Stimulated activated CD8-positive, alpha-beta memory T cell treated with anti-CD3 and anti-CD28 coated beads, Interleukin-2, amount 100 ng/mL, for 48 hours (primary cell): ENCODE data around the gene ZBTB1.

Source experiments
- DNase-seq, 2 donors: peaks; one replicate each; pipeline ENCODE4 v3.0.0-alpha.2; 2020; ENCODE audit warnings: low read depth in 2 of 2

Gene ZBTB1

GRCh38 chr14:64504310-64504896 lies at the start of gene ZBTB1:
TSS of gene ZBTB1 (plus strand) at chr14:64504770. CDS start at chr14:64521505, 16,735 bp downstream.
- peak; percentile 83 to 86 for DNase-seq

- no peak for DNase-seq
Observed at GRCh38 chr14:64459405-64460136, 45.0 kb upstream of the ZBTB1 start.

GRCh38 chr14:64461221-64461620 lies 43.3 kb upstream of the ZBTB1 start:
- no peak for DNase-seq

GRCh38 chr14:64463195-64463594 lies 41.4 kb upstream of the ZBTB1 start:
- no peak for DNase-seq

GRCh38 chr14:64463873-64464272 lies 40.7 kb upstream of the ZBTB1 start:
- no peak for DNase-seq

GRCh38 chr14:64464651-64465050 lies 39.9 kb upstream of the ZBTB1 start:
- no peak for DNase-seq

- DNase-seq = peak; percentile 43 to 48
Observed at GRCh38 chr14:64465191-64465822, 39.3 kb upstream of the ZBTB1 start, which contains the start of gene AKAP5. TSS of gene AKAP5 (plus strand) at chr14:64465499. CDS start at chr14:64468395, 2,896 bp downstream.

GRCh38 chr14:64465831-64466554 lies 38.6 kb upstream of the ZBTB1 start:
- DNase-seq = no peak

GRCh38 chr14:64467101-64467500 lies 37.5 kb upstream of the ZBTB1 start:
- no peak for DNase-seq

- no peak for DNase-seq
Observed at GRCh38 chr14:64467566-64467965, 37.0 kb upstream of the ZBTB1 start.

GRCh38 chr14:64468451-64468850 lies 36.1 kb upstream of the ZBTB1 start:
- no peak for DNase-seq

- no peak for DNase-seq
Observed at GRCh38 chr14:64474041-64474440, 30.5 kb upstream of the ZBTB1 start.

- DNase-seq = no peak
Observed at GRCh38 chr14:64474698-64475097, 29.9 kb upstream of the ZBTB1 start.

- DNase-seq = no peak
Observed at GRCh38 chr14:64475585-64476273, 28.8 kb upstream of the ZBTB1 start.

GRCh38 chr14:64476438-64476837 lies 28.1 kb upstream of the ZBTB1 start:
- no peak for DNase-seq

- DNase-seq = no peak
Observed at GRCh38 chr14:64478634-64479250, 25.8 kb upstream of the ZBTB1 start.

- DNase-seq = no peak
Observed at GRCh38 chr14:64488590-64489099, 15.9 kb upstream of the ZBTB1 start.

- no peak for DNase-seq
Observed at GRCh38 chr14:64491637-64492036, 12.9 kb upstream of the ZBTB1 start.

- no peak for DNase-seq
Observed at GRCh38 chr14:64493455-64493854, 11.1 kb upstream of the ZBTB1 start.

GRCh38 chr14:64495252-64495651 lies 9.3 kb upstream of the ZBTB1 start:
- DNase-seq = no peak

- no peak for DNase-seq
Observed at GRCh38 chr14:64496764-64497163, 7.8 kb upstream of the ZBTB1 start.
